ENCODE results near the gene PDZD2.

The PDZD2 gene

DNA sequence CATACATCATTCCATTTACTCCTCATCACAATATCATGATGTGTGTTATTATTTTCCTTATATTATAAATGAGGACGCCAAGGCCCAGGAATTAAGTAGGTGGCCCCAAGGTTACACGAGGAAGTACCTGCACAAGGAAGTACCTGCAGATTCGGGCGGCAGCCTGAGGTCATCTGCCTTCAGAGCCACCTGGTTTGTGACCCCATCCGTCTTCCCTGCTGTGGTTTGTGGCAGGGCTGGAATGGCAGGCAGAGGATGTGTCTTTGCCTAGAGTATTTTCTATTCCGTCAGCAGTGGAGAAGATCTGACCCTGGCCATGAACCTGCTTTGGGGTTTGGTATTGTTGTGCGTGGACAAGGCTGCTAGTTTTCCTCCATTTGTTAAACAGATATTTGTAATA is 59.7 kb downstream of the PDZD2 start:
- no peaks in the 10 kb centered on the region for H3K27me3 ChIP-seq (ENCODE audit: control insufficient read depth in 1 of 2, insufficient read depth in 2 of 2, low read length in 2 of 2)
- H3K27ac ChIP-seq (ENCODE audit: low read depth, low read length): no peak overlapping the region
- no peaks in the 10 kb centered on the region for H3K36me3 ChIP-seq (ENCODE audit: insufficient read depth, low read length)
- H3K9me3 ChIP-seq (ENCODE audit: low read length): no peaks in the 10 kb centered on the region
- H3K4me1 ChIP-seq (ENCODE audit: insufficient read depth, low read length): no peaks in the 10 kb centered on the region
- no peak overlapping the region for H3K9ac ChIP-seq (ENCODE audit: low read length)
- no peak overlapping the region for H3K4me3 ChIP-seq (ENCODE audit: low read depth in 1 of 2, low read length in 2 of 2)

DNA sequence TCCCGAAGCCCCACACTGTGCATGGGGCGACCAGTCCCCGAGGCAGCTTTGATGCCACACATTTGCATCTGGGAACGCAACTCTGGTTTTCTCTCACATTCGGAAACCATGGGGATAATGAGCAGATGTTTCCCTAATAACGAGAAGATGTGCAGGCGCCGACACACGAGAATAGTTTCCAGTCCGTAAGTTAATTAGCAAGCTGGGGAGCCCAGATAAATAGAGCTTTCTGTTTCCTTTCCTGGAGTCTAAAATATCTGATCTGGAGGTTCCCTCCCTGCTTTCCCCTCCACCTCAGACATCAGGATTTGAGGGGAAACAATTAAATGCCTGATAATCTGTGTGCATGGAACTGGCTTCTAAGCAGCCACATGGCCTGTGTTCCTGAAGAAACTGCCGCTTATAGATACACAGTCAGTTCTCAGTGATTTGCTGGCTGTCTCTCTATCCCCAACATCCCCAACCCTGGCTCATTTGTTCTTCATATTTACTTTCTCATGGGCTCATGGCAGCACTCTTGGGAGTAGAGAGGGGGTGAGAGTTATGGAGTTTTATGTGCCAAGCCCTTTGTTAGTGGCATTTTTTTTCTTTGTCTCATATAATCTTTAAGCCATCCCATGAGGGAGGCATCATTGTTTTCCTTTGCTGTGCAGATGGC is 62.8 kb downstream of the PDZD2 start:
- Histone ChIP-seq H3K4me3 (ENCODE audit: low read depth in 1 of 2, low read length in 2 of 2) (no peak overlapping the region), H3K27ac (ENCODE audit: low read depth, low read length) (no peak overlapping the region), H3K27me3 (ENCODE audit: control insufficient read depth in 1 of 2, insufficient read depth in 2 of 2, low read length in 2 of 2) (no peaks in the 10 kb centered on the region), H3K9ac (ENCODE audit: low read length) (no peak overlapping the region), H3K4me1 (ENCODE audit: insufficient read depth, low read length) (no peaks in the 10 kb centered on the region), H3K9me3 (ENCODE audit: low read length) (no peaks in the 10 kb centered on the region), H3K36me3 (ENCODE audit: insufficient read depth, low read length) (no peaks in the 10 kb centered on the region)

DNA sequence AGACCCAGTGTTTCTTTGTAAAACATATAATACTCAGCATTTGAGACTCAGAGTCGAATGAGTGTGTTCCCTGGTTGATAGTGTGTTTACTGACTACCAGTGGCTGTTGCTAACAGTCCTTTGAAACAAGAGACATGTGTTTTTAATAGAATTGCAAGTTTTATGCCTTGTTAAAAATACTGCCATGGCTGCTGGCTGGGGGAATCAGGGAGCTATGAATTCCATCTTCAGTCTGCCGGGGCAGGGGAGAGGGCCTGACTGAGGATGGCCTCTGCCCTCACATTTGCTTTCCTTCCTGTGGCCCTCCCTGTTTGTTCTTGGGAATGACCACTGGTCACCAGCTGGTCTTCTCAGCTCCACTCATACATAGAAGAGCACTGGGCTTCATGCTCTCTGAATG is 63.8 kb downstream of the PDZD2 start:
- H3K4me3 ChIP-seq (ENCODE audit: low read depth in 1 of 2, low read length in 2 of 2): no peak overlapping the region
- no peak overlapping the region for H3K9ac ChIP-seq (ENCODE audit: low read length)
- H3K27me3 ChIP-seq (ENCODE audit: control insufficient read depth in 1 of 2, insufficient read depth in 2 of 2, low read length in 2 of 2): no peaks in the 10 kb centered on the region
- H3K9me3 ChIP-seq (ENCODE audit: low read length): no peaks in the 10 kb centered on the region
- H3K27ac ChIP-seq (ENCODE audit: low read depth, low read length): no peak overlapping the region
- H3K36me3 ChIP-seq (ENCODE audit: insufficient read depth, low read length): no peaks in the 10 kb centered on the region
- no peaks in the 10 kb centered on the region for H3K4me1 ChIP-seq (ENCODE audit: insufficient read depth, low read length)

DNA sequence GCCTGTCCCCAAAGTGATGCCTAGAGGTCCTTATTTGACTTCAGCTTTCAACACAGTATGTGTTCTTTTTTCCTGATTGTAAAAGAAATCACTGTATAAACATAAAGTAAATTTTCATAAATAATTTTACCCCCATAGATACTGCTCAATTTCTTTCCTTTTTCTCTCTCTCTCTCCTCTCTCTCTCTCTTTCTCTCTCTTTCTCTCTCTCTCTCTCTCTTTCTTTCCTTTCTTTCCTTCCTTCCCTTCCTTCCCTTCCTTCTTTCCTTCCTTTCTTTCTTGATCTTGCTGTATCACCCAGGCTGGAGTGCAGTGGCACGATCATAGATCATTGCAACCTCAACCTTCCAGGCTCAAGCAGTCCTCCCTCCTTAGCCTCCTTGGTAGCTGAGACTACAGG is 64.8 kb downstream of the PDZD2 start:
- H3K4me3 ChIP-seq (ENCODE audit: low read depth in 1 of 2, low read length in 2 of 2): no peak overlapping the region
- H3K4me1 ChIP-seq (ENCODE audit: insufficient read depth, low read length): no peaks in the 10 kb centered on the region
- no peaks in the 10 kb centered on the region for H3K9me3 ChIP-seq (ENCODE audit: low read length)
- no peak overlapping the region for H3K9ac ChIP-seq (ENCODE audit: low read length)
- no peak overlapping the region for H3K27ac ChIP-seq (ENCODE audit: low read depth, low read length)
- no peaks in the 10 kb centered on the region for H3K27me3 ChIP-seq (ENCODE audit: control insufficient read depth in 1 of 2, insufficient read depth in 2 of 2, low read length in 2 of 2)
- H3K36me3 ChIP-seq (ENCODE audit: insufficient read depth, low read length): no peaks in the 10 kb centered on the region

DNA sequence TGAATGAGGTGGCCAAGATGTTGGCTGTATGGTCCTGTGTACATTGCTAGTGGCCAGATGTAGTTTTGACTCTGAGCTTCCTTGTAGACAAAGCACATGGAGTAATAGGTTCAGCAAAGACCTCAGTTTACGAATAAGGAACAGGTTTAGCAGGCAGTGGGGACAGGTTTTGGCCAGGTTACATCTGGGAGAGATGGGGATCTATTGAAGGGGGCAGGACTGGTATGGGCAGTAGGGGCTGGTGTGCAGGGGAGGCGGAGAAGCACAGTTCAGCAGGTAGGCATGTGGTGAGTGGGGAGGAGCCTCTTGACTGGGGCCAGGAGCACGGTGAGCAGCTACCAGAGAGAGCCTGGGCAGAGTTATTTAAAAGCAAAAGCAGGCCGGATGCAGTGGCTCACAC is 67.3 kb downstream of the PDZD2 start:
- Histone ChIP-seq H3K36me3 (ENCODE audit: insufficient read depth, low read length) (no peaks in the 10 kb centered on the region), H3K9ac (ENCODE audit: low read length) (no peak overlapping the region), H3K27ac (ENCODE audit: low read depth, low read length) (no peak overlapping the region), H3K4me3 (ENCODE audit: low read depth in 1 of 2, low read length in 2 of 2) (no peak overlapping the region), H3K27me3 (ENCODE audit: control insufficient read depth in 1 of 2, insufficient read depth in 2 of 2, low read length in 2 of 2) (no peaks in the 10 kb centered on the region), H3K4me1 (ENCODE audit: insufficient read depth, low read length) (no peaks in the 10 kb centered on the region), H3K9me3 (ENCODE audit: low read length) (no peaks in the 10 kb centered on the region)

DNA sequence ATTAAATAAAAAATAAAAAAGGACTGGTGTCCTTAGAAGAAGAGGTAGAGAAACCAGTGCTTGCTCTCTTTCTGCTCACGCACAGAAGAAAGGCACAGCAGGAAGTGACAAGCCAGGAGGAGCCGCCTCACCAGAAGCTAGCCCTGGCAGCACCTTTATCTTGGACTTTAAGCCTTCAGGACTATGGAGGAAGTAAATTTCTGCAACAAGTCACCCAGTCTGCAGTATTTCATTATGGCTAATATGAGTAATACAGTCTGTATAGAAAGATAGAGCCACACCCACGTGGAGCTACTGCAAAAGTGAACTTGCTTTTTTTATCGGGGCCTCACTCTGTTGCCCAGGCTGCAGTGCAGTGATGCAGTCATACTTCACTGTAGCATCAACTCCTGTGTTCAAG is 68.4 kb downstream of the PDZD2 start:
- Histone ChIP-seq H3K4me3 (ENCODE audit: low read depth in 1 of 2, low read length in 2 of 2) (no peak overlapping the region), H3K27me3 (ENCODE audit: control insufficient read depth in 1 of 2, insufficient read depth in 2 of 2, low read length in 2 of 2) (no peaks in the 10 kb centered on the region), H3K9ac (ENCODE audit: low read length) (no peak overlapping the region), H3K36me3 (ENCODE audit: insufficient read depth, low read length) (no peaks in the 10 kb centered on the region), H3K9me3 (ENCODE audit: low read length) (no peaks in the 10 kb centered on the region), H3K4me1 (ENCODE audit: insufficient read depth, low read length) (no peaks in the 10 kb centered on the region), H3K27ac (ENCODE audit: low read depth, low read length) (no peak overlapping the region)

DNA sequence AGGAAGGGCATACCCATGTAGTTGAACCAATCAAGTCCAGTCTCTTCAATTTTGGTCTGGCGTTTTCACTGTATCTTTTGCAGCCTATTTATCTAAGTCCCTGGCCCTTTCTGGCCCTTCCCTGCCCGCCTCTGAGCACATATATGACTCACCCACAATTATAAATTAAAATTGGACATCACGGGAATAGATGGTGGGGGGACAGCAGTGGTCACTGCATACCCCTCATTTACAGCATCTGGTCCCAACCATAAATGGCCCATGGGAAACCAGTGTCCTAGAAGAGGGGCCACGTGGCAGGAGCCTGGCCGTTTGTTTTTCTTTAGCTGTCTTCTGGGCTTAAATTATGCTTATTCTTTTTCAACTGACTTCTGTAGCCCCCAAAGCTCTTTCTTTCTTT is 69.2 kb downstream of the PDZD2 start:
- Histone ChIP-seq H3K4me1 (ENCODE audit: insufficient read depth, low read length) (no peaks in the 10 kb centered on the region), H3K4me3 (ENCODE audit: low read depth in 1 of 2, low read length in 2 of 2) (no peak overlapping the region), H3K9me3 (ENCODE audit: low read length) (no peaks in the 10 kb centered on the region), H3K27me3 (ENCODE audit: control insufficient read depth in 1 of 2, insufficient read depth in 2 of 2, low read length in 2 of 2) (no peaks in the 10 kb centered on the region), H3K36me3 (ENCODE audit: insufficient read depth, low read length) (no peaks in the 10 kb centered on the region), H3K9ac (ENCODE audit: low read length) (no peak overlapping the region), H3K27ac (ENCODE audit: low read depth, low read length) (no peak overlapping the region)

DNA sequence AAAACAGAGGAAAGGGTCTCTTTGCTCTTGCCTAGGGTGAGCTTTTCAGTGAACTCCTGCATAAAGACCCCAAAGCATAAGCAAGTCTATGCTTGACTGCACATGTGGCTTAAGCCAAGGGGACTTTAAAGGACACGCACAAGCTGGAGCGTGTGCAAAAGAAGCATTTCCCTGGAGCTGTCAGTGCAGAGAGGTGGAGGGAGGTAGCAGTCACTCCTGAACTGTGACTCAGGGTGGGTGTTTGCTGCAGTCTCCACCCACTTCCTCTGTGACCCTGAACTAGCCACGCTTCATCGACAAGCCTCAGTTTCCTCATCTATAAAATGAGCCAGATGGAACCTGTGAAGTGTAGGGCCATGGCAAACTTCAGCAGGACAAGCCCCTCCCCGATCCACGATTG is 72.4 kb downstream of the PDZD2 start:
- Histone ChIP-seq H3K36me3 (ENCODE audit: insufficient read depth, low read length) (no peaks in the 10 kb centered on the region), H3K4me3 (ENCODE audit: low read depth in 1 of 2, low read length in 2 of 2) (no peak overlapping the region), H3K27me3 (ENCODE audit: control insufficient read depth in 1 of 2, insufficient read depth in 2 of 2, low read length in 2 of 2) (no peaks in the 10 kb centered on the region), H3K27ac (ENCODE audit: low read depth, low read length) (no peak overlapping the region), H3K9me3 (ENCODE audit: low read length) (no peaks in the 10 kb centered on the region), H3K4me1 (ENCODE audit: insufficient read depth, low read length) (no peaks in the 10 kb centered on the region), H3K9ac (ENCODE audit: low read length) (no peak overlapping the region)

DNA sequence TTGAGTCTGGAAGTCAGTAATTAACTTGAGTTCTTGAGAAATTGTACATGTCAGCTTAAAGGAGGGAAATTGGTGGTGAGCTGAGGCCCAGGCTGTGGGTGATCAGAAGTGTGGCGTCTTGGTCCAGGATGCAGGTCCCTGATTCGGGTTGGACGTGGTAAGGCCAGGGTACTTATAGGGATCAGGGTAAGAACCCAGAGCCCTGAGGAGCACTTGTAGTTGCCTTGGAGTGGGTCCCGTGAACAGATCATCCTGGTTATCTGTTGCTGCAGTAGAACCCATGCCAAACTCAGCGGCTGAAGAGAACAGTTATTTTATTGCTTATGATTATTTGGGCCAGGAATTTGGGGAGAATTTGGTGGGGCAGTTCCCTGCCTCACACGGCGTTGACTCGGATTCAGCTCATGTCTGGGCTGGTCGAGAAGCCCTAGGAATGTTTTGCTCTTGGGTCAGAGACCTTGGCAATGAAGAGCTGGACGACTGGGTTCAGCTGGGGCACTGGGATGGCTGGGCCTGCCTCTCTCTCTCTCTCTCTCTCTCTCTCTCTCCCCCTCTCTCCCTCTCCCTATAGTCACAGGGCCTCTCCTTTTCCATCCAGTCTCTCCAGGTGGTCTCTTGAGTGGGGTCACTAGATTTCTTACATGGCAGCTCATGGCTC is 73.1 kb downstream of the PDZD2 start:
- Histone ChIP-seq H3K27me3 (ENCODE audit: control insufficient read depth in 1 of 2, insufficient read depth in 2 of 2, low read length in 2 of 2) (no peaks in the 10 kb centered on the region), H3K4me3 (ENCODE audit: low read depth in 1 of 2, low read length in 2 of 2) (no peak overlapping the region), H3K36me3 (ENCODE audit: insufficient read depth, low read length) (no peaks in the 10 kb centered on the region), H3K27ac (ENCODE audit: low read depth, low read length) (no peak overlapping the region), H3K9ac (ENCODE audit: low read length) (no peak overlapping the region), H3K9me3 (ENCODE audit: low read length) (no peaks in the 10 kb centered on the region), H3K4me1 (ENCODE audit: insufficient read depth, low read length) (no peaks in the 10 kb centered on the region)

DNA sequence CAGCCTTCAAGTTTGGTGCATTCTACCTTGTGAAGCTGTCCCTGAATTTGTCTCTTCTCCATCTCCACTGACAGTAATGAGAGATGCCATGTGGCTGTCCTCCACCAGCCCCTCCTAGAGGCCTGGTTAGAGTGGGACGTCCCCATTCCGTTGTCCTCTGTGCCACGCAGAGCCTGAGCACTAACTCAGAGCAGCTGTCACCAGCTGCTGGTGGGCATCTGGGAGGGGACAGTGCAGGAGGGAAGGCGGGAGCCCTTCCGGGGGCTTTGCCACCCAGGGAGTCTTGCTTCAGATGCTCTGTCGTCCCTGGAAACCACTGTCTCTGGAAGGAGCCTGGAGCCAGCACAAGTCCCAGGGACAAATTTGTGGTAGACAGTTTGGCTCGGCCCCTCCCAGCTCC is 78.6 kb downstream of the PDZD2 start:
- Histone ChIP-seq H3K9ac (ENCODE audit: low read length) (no peak overlapping the region), H3K4me1 (ENCODE audit: insufficient read depth, low read length) (no peaks in the 10 kb centered on the region), H3K36me3 (ENCODE audit: insufficient read depth, low read length) (no peaks in the 10 kb centered on the region), H3K4me3 (ENCODE audit: low read depth in 1 of 2, low read length in 2 of 2) (no peak overlapping the region), H3K9me3 (ENCODE audit: low read length) (no peaks in the 10 kb centered on the region), H3K27me3 (ENCODE audit: control insufficient read depth in 1 of 2, insufficient read depth in 2 of 2, low read length in 2 of 2) (no peaks in the 10 kb centered on the region), H3K27ac (ENCODE audit: low read depth, low read length) (no peak overlapping the region)

DNA sequence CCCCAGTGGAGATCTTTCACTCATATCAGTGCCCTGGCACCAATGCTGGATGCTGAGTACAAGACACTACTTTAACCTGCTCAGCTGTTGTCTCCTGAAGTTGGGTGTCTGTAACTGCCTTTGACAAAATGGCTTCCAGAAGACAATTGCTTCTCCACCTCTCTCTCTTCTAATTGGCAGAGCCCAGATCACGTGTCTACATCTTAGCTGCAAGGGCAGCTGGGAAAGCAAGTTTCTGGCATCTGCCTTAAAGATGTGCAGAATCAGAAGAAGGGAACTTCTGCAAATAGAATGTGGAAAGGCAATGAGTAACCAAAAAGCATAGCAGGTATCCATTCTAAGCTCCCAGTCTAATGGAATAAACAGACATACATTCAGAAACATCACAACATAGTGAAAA is 81.1 kb downstream of the PDZD2 start:
- Histone ChIP-seq H3K9me3 (ENCODE audit: low read length) (no peaks in the 10 kb centered on the region), H3K4me1 (ENCODE audit: insufficient read depth, low read length) (no peaks in the 10 kb centered on the region), H3K27ac (ENCODE audit: low read depth, low read length) (no peak overlapping the region), H3K9ac (ENCODE audit: low read length) (no peak overlapping the region), H3K36me3 (ENCODE audit: insufficient read depth, low read length) (no peaks in the 10 kb centered on the region), H3K27me3 (ENCODE audit: control insufficient read depth in 1 of 2, insufficient read depth in 2 of 2, low read length in 2 of 2) (no peaks in the 10 kb centered on the region), H3K4me3 (ENCODE audit: low read depth in 1 of 2, low read length in 2 of 2) (no peak overlapping the region)

DNA sequence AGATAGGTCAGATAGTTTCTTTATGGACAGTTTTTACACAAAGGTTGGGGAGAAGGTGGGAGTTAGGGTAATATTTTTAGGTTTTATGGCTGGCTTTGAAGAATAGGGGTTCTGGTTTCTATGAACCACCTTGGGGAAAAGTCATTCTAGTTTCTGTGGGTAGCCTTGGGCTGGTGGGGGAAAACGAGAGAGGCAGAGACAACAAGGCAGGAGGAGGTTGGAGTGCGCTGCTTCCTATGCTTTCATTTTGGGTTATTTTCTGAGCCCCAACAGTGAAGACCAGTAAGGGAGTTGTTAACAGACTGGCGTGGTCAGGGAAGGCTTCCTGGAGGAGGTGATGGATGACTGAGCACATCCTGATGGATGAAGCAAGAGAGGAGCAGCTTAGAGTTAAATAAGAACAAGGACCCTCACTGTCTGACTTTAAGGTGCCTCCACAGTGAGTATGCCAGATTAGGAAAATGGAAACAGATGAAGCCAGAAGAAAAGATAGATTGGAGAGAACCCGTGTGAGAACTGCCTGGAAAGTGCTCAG is 81.9 kb downstream of the PDZD2 start:
- no peak overlapping the region for H3K27ac ChIP-seq (ENCODE audit: low read depth, low read length)
- no peaks in the 10 kb centered on the region for H3K9me3 ChIP-seq (ENCODE audit: low read length)
- H3K9ac ChIP-seq (ENCODE audit: low read length): no peak overlapping the region
- no peaks in the 10 kb centered on the region for H3K36me3 ChIP-seq (ENCODE audit: insufficient read depth, low read length)
- no peaks in the 10 kb centered on the region for H3K27me3 ChIP-seq (ENCODE audit: control insufficient read depth in 1 of 2, insufficient read depth in 2 of 2, low read length in 2 of 2)
- no peaks in the 10 kb centered on the region for H3K4me1 ChIP-seq (ENCODE audit: insufficient read depth, low read length)
- H3K4me3 ChIP-seq (ENCODE audit: low read depth in 1 of 2, low read length in 2 of 2): no peak overlapping the region

Data from muscle layer of colon (tissue), 2 donors.